ENCODE measurements around the gene RDH11.
A peak's percentile ranks its signal among the peaks of the same experiment; 100 is the strongest.
"Not testable (repeated sequence)": the region's sequence is repeated elsewhere in the genome, so short reads cannot be mapped to it uniquely, and the experiment has no call there.

RDH11 gene

GRCh38 chr14:67695394-67695949, at the start of gene RDH11:
RDH11 (minus strand) TSS chr14:67695764; CDS start chr14:67695703, 61 bp downstream.
- H3K27ac ChIP-seq = peak within 1 kb of the TSS in 20 of 21 experiments; percentile 39 to 91 (median 82)

GRCh38 chr14:67744046-67744445, 48.5 kb upstream of the RDH11 start:
- Histone ChIP-seq H3K27ac (no peak overlapping the region), H3K4me3 (no peak overlapping the region)

More at GRCh38 chr14:67695394-67695949, at the start of gene RDH11:
- H3K4me3 ChIP-seq = peak within 1 kb of the TSS; percentile 57 to 96 (median 89)

GRCh38 chr14:67738740-67739504, 43.4 kb upstream of the RDH11 start:
- Histone ChIP-seq H3K4me3 (no peak overlapping the region), H3K27ac (peak overlapping the region in 3 of 21 experiments; percentile 26 to 33 (median 30))

GRCh38 chr14:67736771-67737170, 41.2 kb upstream of the RDH11 start:
- no peak overlapping the region for H3K4me3 ChIP-seq
- H3K27ac ChIP-seq = no peak overlapping the region

- H3K4me3 ChIP-seq = no peak overlapping the region
- H3K27ac ChIP-seq = no peak overlapping the region
These were observed 40.0 kb upstream of the RDH11 start for GRCh38 chr14:67735336-67736147.

- Histone ChIP-seq H3K4me3 (no peak overlapping the region), H3K27ac (no peak overlapping the region)
These were observed 39.1 kb upstream of the RDH11 start for GRCh38 chr14:67734675-67735074.

- Histone ChIP-seq H3K4me3 (no peak overlapping the region), H3K27ac (no peak overlapping the region)
These were observed 38.1 kb upstream of the RDH11 start for GRCh38 chr14:67733616-67734015.

- peak overlapping the region in 7 of 21 experiments; percentile 16 to 67 (median 25) for H3K27ac ChIP-seq
- H3K4me3 ChIP-seq = peak overlapping the region in 1 of 7 experiments; percentile 8
These were observed 33.7 kb upstream of the RDH11 start for GRCh38 chr14:67729072-67729885.

- Histone ChIP-seq H3K27ac (no peak overlapping the region), H3K4me3 (no peak overlapping the region)
These were observed 32.7 kb upstream of the RDH11 start for GRCh38 chr14:67728258-67728657.

GRCh38 chr14:67727361-67727760, 31.8 kb upstream of the RDH11 start:
- H3K4me3 ChIP-seq = no peak overlapping the region

GRCh38 chr14:67725171-67725570, 29.6 kb upstream of the RDH11 start:
- H3K4me3 ChIP-seq = peak overlapping the region in 1 of 7 experiments; percentile 35
- peak overlapping the region in 9 of 21 experiments; percentile 1 to 72 (median 48) for H3K27ac ChIP-seq

More at GRCh38 chr14:67727361-67727760, 31.8 kb upstream of the RDH11 start:
- H3K27ac ChIP-seq = no peak overlapping the region

- peak overlapping the region in 6 of 7 experiments; percentile 7 to 35 (median 14) for H3K4me3 ChIP-seq
These were observed 26.7 kb upstream of the RDH11 start for GRCh38 chr14:67722293-67722692.

GRCh38 chr14:67721875-67722274, 26.3 kb upstream of the RDH11 start:
- no peak overlapping the region for H3K27ac ChIP-seq

More at GRCh38 chr14:67722293-67722692, 26.7 kb upstream of the RDH11 start:
- H3K27ac ChIP-seq = peak overlapping the region in 8 of 21 experiments; percentile 0 to 69 (median 23)

GRCh38 chr14:67719866-67720265, 24.3 kb upstream of the RDH11 start:
- Histone ChIP-seq H3K27ac (no peak overlapping the region), H3K4me3 (no peak overlapping the region)

More at GRCh38 chr14:67721875-67722274, 26.3 kb upstream of the RDH11 start:
- no peak overlapping the region for H3K4me3 ChIP-seq

- not testable (repeated sequence) for H3K27ac ChIP-seq, H3K4me3 ChIP-seq
These were observed 23.8 kb upstream of the RDH11 start for GRCh38 chr14:67719385-67719784.

- Histone ChIP-seq H3K27ac (no peak overlapping the region), H3K4me3 (no peak overlapping the region)
These were observed 22.7 kb upstream of the RDH11 start for GRCh38 chr14:67718265-67718664.

- H3K27ac ChIP-seq = no peak overlapping the region
- H3K4me3 ChIP-seq = no peak overlapping the region
These were observed 21.5 kb upstream of the RDH11 start for GRCh38 chr14:67717048-67717447.

- no peak overlapping the region for H3K4me3 ChIP-seq
- no peak overlapping the region for H3K27ac ChIP-seq
These were observed 14.6 kb upstream of the RDH11 start for GRCh38 chr14:67710209-67710608.

GRCh38 chr14:67709796-67710195, 14.2 kb upstream of the RDH11 start:
- not testable (repeated sequence) for H3K27ac ChIP-seq, H3K4me3 ChIP-seq

All from skin epidermis (tissue), 12 donors.